ENCODE data around the gene B4GALT2.

B4GALT2 gene

GRCh38 chr1:44030605-44031251 is 51.7 kb downstream of the B4GALT2 start:
- peak; percentile 39 to 58 (median 48) for DNase-seq

GRCh38 chr1:44031252-44032169 is 52.5 kb downstream of the B4GALT2 start, which contains the start of gene SLC6A9:
Gene SLC6A9, minus strand, starts transcription at chr1:44031462. Its CDS starts 7,185 bp downstream, at chr1:44024277.
- peak in 4 of 6 experiments; percentile 21 to 58 (median 46) for DNase-seq

GRCh38 chr1:44032170-44032790 is 53.3 kb downstream of the B4GALT2 start:
- no peak for DNase-seq

GRCh38 chr1:44033041-44033575 is 54.1 kb downstream of the B4GALT2 start:
- DNase-seq: no peak

- DNase-seq: no peak
Observed at GRCh38 chr1:44033756-44034155, 54.7 kb downstream of the B4GALT2 start.

- no peak for DNase-seq
Observed at GRCh38 chr1:44034423-44034822, 55.4 kb downstream of the B4GALT2 start.

GRCh38 chr1:44034976-44035716 is 56.1 kb downstream of the B4GALT2 start:
- no peak for DNase-seq

GRCh38 chr1:44035726-44036408 is 56.9 kb downstream of the B4GALT2 start:
- DNase-seq: no peak

- DNase-seq: peak; percentile 37 to 67 (median 56)
Observed at GRCh38 chr1:44036409-44037139, 57.6 kb downstream of the B4GALT2 start.

GRCh38 chr1:44037154-44037553 is 58.1 kb downstream of the B4GALT2 start:
- DNase-seq: no peak

- no peak for DNase-seq
Observed at GRCh38 chr1:44038876-44039657, 60.1 kb downstream of the B4GALT2 start.

GRCh38 chr1:44040418-44040817 is 61.4 kb downstream of the B4GALT2 start:
- DNase-seq: no peak

Data from stimulated activated naive CD4-positive, alpha-beta T cell (primary cell).